ENCODE data around the gene DEPDC5. TPM values are rescaled to one million over a fixed set of nuclear protein-coding genes. Genes with fewer than 3 reads are reported as not detected.

DEPDC5 gene
- total and polyA plus RNA-seq, 10 of the 15 experiments (the other 5 are each of a cell fraction or from before 2014, with no cell fraction given): 3.0 to 38.9 (median 22.8) TPM

GRCh38 chr22:31736458-31736857 lies 17.4 kb upstream of the DEPDC5 start:
- ChIA-PET POLR2A (interaction anchor here (0.7 kb wide), 1 partner anchor 22 kb away, joined by 3 read pairs; no protein-coding TSS in a partner anchor), SMC1A (ENCODE audit: uncharacterized antibody, unreplicated experiment) (no interaction called here), CTCF (no interaction called here), RAD21 (ENCODE audit: unreplicated experiment) (no interaction called here)
- H2AFZ ChIP-seq (ENCODE audit: control insufficient read depth, low read depth, low read length): no peak overlapping the region
- intact Hi-C loops (cut with micrococcal nuclease; ENCODE audit: unreplicated experiment): no loop called here
- no peak overlapping the region for H3K4me3 ChIP-seq
- peaks cover 3 to 9% of the 10 kb centered on the region in 2 experiments for H3K36me3 ChIP-seq (ENCODE audit: control insufficient read depth in 2 of 2, insufficient read depth in 2 of 2, low read length in 1 of 2)
- no peaks in the 10 kb centered on the region for H4K20me1 ChIP-seq (ENCODE audit: control insufficient read depth, insufficient read depth)
- ATAC-seq: no peak
- peaks cover 14% of the 10 kb centered on the region for H3K79me2 ChIP-seq (ENCODE audit: control insufficient read depth, insufficient read depth, low read length)
- no peak overlapping the region for H3K4me2 ChIP-seq (ENCODE audit: control insufficient read depth, insufficient read depth)
- TF ChIP-seq ZBTB40 (IDR thresholded peaks at IDR 0.05; ENCODE audit: borderline replicate concordance): peak; percentile 80
- TF ChIP-seq CUX1 (IDR thresholded peaks at IDR 0.05; ENCODE audit: insufficient replicate concordance, low read depth, low read length): no peak
- no peak for TF ChIP-seq JUND (IDR thresholded peaks at IDR 0.05; ENCODE audit: low read depth, low read length)
- no peak for TF ChIP-seq NFXL1 (IDR thresholded peaks at IDR 0.05; ENCODE audit: borderline replicate concordance)
- TF ChIP-seq RAD21 (IDR thresholded peaks at IDR 0.05; ENCODE audit: insufficient read depth, low read depth, low read length): no peak
- no peaks in the 10 kb centered on the region for H3K9me3 ChIP-seq (replicated peaks; ENCODE audit: control insufficient read depth, insufficient read depth, low read length)
- DNase-seq (ENCODE audit: low read depth, low spot score): no peak
- H3K9ac ChIP-seq (ENCODE audit: control insufficient read depth, insufficient read depth, low read length): no peak overlapping the region
- in situ Hi-C loops (cut with MboI): no loop called here
- no TSS peak for BruUV-seq (replicated peaks)
- FAIRE-seq: no peak
- H3K4me1 ChIP-seq (ENCODE audit: control insufficient read depth, insufficient read depth, low read length): peaks cover 4% of the 10 kb centered on the region
- H3K27ac ChIP-seq (ENCODE audit: control insufficient read depth, insufficient read depth): no peak overlapping the region
- H3K27me3 ChIP-seq (replicated peaks in 1 of 2; ENCODE audit: control insufficient read depth in 2 of 2, insufficient read depth in 2 of 2, low read length in 1 of 2): no peaks in the 10 kb centered on the region
- WGBS (ENCODE audit: insufficient coverage, insufficient replicate concordance, low lambda C conversion rate, missing lambda C conversion rate): 97% methylated on average over 2 of the region's 2 CpGs
